Testis (tissue), 3 donors: ENCODE data around the gene PLVAP. TPM values are rescaled to one million over a fixed set of nuclear protein-coding genes. Genes with fewer than 3 reads are reported as not detected.
A peak's percentile ranks its signal among the peaks of the same experiment; 100 is the strongest.

ENCODE experiments used
- DNase-seq: peaks from one replicate; pipeline ENCODE4 v3.0.0-alpha.2; 2019
- H3K27ac ChIP-seq, 2 donors: fragments of 200-600 bp; sonication (generic); one replicate each; pipeline ENCODE4 v1.5.1; 2019
- H3K27me3 ChIP-seq: fragments of 200-600 bp; sonication (generic); one replicate; pipeline ENCODE4 v1.5.1; 2019
- H3K36me3 ChIP-seq: fragments of 200-600 bp; sonication (generic); one replicate; pipeline ENCODE4 v1.5.1; 2017; ENCODE audit warnings: low read depth; ENCODE audit errors: missing control alignments
- H3K4me1 ChIP-seq: fragments of 200-600 bp; sonication (generic); one replicate; pipeline ENCODE4 v1.5.1; 2019
- H3K4me3 ChIP-seq, 2 donors: fragments of 200-600 bp; sonication (generic); one replicate each; pipeline ENCODE4 v1.5.1; 2017 to 2019
- H3K9me3 ChIP-seq: fragments of 200-600 bp; sonication (generic); one replicate; pipeline ENCODE4 v1.5.1; 2017
- CTCF ChIP-seq, 3 experiments: fragments of 450-650 bp in 2 of 3; fragments of 200-600 bp in 1 of 3; sonication (generic) in 1 of 3; IDR thresholded peaks; one replicate each; pipeline ENCODE4 v1.5.1; 2016 to 2019; ENCODE audit warnings: antibody characterized with exemption in 3 of 3, mild to moderate bottlenecking in 2 of 3, moderate library complexity in 1 of 3
- POLR2A ChIP-seq: fragments of 450-650 bp; IDR thresholded peaks from one replicate; pipeline ENCODE4 v1.6.1; 2017; ENCODE audit warnings: antibody characterized with exemption, mild to moderate bottlenecking, moderate library complexity
- WGBS, 2 donors: methylation state at CpG; one replicate each; pipeline ENCODE4 v1.1.5; 2018; 5-methylcytosine and 5-hydroxymethylcytosine counted together
- intact Hi-C: fragments of 100-400 bp; cut with DNase I; formaldehyde crosslinking; loops from one replicate; pipeline ENCODE4 v1.15.1; 2023; ENCODE audit warnings: low total_unique reads
- polyA plus RNA-seq: library from polyadenylated mRNA; stranded (reverse); fragments of 350-450 nt; fragmentation: Illumina TruSeq; extraction: RNeasy Lipid Tissue Mini Kit (QIAGEN cat#74804); gene quantifications from one replicate; pipeline ENCODE4 v1.2.3, GENCODE V29; 2014; ENCODE audit warnings: low read depth, low replicate concordance; ENCODE audit not compliant: insufficient read depth
- total RNA-seq, 2 donors: library from RNA; depleted of rRNA; stranded (reverse); fragments of >200 nt; gene quantifications; one replicate each; pipeline ENCODE4 v1.2.3, GENCODE V29; 2016

PLVAP gene
- total and polyA plus RNA-seq, 3 donors from 2014 or later, result 3.4 to 20.5 (median 4.4) TPM

DNA sequence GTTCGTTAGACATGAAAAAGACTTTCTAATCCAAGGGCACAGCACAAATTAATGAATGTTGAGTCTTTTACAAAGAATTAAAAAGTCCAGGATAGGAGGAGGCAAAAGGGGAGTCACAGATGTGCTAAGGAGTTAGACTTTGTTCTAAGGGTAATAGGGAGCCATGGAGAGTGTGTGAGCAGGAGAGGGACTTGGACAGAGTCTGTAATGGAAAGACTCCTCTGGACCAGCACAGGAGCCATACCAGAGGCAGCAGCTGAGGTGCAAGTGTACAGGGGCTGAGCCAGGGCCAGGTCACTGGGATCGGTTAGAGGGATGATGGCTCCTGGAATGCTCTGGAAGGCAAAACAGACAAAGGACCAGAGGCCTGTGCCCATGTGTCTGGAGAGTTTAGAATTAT lies 29.3 kb downstream of the PLVAP start:
- TF ChIP-seq POLR2A, result no peak
- no peak for TF ChIP-seq CTCF (IDR thresholded peaks at IDR 0.05)
- no peaks in the 10 kb centered on the region for H3K27me3 ChIP-seq
- no peak overlapping the region for H3K4me3 ChIP-seq
- intact Hi-C loops, result loop anchor here (5.0 kb wide), 1 partner anchor 39 kb away; no protein-coding TSS in a partner anchor
- 69% methylated on average over 2 of the region's 2 CpGs for WGBS, 2 donors
- H3K9me3 ChIP-seq, result no peaks in the 10 kb centered on the region
- H3K36me3 ChIP-seq, result no peaks in the 10 kb centered on the region
- DNase-seq, result no peak
- H3K4me1 ChIP-seq, result peaks cover 12% of the 10 kb centered on the region
- H3K27ac ChIP-seq, result peak overlapping the region; percentile 31 to 47

GRCh38 chr19:17347361-17347760 lies 29.8 kb downstream of the PLVAP start:
- no peaks in the 10 kb centered on the region for H3K27me3 ChIP-seq
- no peak overlapping the region for H3K4me3 ChIP-seq
- DNase-seq, result no peak
- peak overlapping the region; percentile 31 to 47 for H3K27ac ChIP-seq
- H3K36me3 ChIP-seq, result no peaks in the 10 kb centered on the region
- no peaks in the 10 kb centered on the region for H3K9me3 ChIP-seq
- intact Hi-C loops, result loop anchor here (5.0 kb wide), 1 partner anchor 40 kb away; no protein-coding TSS in a partner anchor
- TF ChIP-seq CTCF (IDR thresholded peaks at IDR 0.05), result no peak
- TF ChIP-seq POLR2A, result no peak
- H3K4me1 ChIP-seq, result peaks cover 12% of the 10 kb centered on the region
- WGBS, 2 donors, result 24 to 29% methylated on average over 4 to 6 of the region's 6 CpGs

- peak; percentile 86 for DNase-seq
- H3K27me3 ChIP-seq, result no peaks in the 10 kb centered on the region
- intact Hi-C loops, result loop anchor here (5.0 kb wide), 1 partner anchor 41 kb away; no protein-coding TSS in a partner anchor
- TF ChIP-seq CTCF (IDR thresholded peaks at IDR 0.05) (peak; percentile 91 to 96 (median 95)), POLR2A (no peak)
- no peaks in the 10 kb centered on the region for H3K9me3 ChIP-seq
- H3K4me3 ChIP-seq, result no peak overlapping the region
- H3K27ac ChIP-seq, result no peak overlapping the region
- 2 to 18% methylated on average over 19 to 24 of the region's 24 CpGs for WGBS, 2 donors
- H3K36me3 ChIP-seq, result no peaks in the 10 kb centered on the region
- peaks cover 12% of the 10 kb centered on the region for H3K4me1 ChIP-seq
These were observed 31.0 kb downstream of the PLVAP start for GRCh38 chr19:17346109-17346671.

- DNase-seq, result no peak
- intact Hi-C loops, result no loop called here
- Histone ChIP-seq H3K36me3 (no peaks in the 10 kb centered on the region), H3K4me3 (no peak overlapping the region), H3K27ac (no peak overlapping the region), H3K4me1 (peaks cover 10% of the 10 kb centered on the region), H3K27me3 (no peaks in the 10 kb centered on the region), H3K9me3 (no peaks in the 10 kb centered on the region)
- WGBS, 2 donors, result 75 to 83% methylated on average over 7 of the region's 7 CpGs
- TF ChIP-seq CTCF (IDR thresholded peaks at IDR 0.05), result no peak
- no peak for TF ChIP-seq POLR2A
These were observed 35.3 kb downstream of the PLVAP start for GRCh38 chr19:17341845-17342244.

DNA sequence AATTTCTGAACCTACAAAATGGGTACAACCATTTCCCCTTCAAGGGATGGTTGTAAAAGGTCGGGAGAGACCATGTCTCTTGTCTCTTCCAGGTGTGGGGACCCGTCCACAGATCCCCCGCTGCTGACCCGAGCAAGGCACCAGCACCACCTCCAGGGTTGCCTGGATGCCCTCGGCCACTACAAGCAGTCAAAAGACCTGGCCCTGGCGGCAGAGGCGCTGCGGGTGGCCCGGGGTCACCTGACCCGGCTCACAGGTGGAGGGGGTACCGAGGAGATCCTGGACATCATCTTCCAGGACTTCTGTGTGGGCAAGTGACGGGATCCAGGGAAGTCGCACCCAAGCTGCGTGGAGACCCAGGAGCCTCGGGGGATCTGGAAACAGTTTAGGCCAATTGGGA lies 35.8 kb downstream of the PLVAP start:
- TF ChIP-seq POLR2A (no peak), CTCF (IDR thresholded peaks at IDR 0.05) (no peak)
- H3K27ac ChIP-seq, result no peak overlapping the region
- WGBS, 2 donors, result 64 to 74% methylated on average over 7 to 15 of the region's 15 CpGs
- H3K9me3 ChIP-seq, result no peaks in the 10 kb centered on the region
- H3K4me3 ChIP-seq, result no peak overlapping the region
- H3K36me3 ChIP-seq, result no peaks in the 10 kb centered on the region
- H3K4me1 ChIP-seq, result peaks cover 11% of the 10 kb centered on the region
- intact Hi-C loops, result no loop called here
- H3K27me3 ChIP-seq, result no peaks in the 10 kb centered on the region
- no peak for DNase-seq
